AG04449 (cell line): Measurements from ENCODE around the gene LITAF.

ENCODE experiments used
- CTCF ChIA-PET: fragments of 350-600 bp; formaldehyde crosslinking; extraction: SDS; loops from one replicate; lab custom pipeline; 2021; ENCODE audit warnings: antibody characterized with exemption; lab: Yijun Ruan, JAX
- POLR2A ChIA-PET: fragments of 400-600, 350-600 bp; formaldehyde crosslinking; extraction: SDS; loops from one replicate; lab custom pipeline; 2020; ENCODE audit warnings: antibody characterized with exemption, inconsistent platforms; lab: Yijun Ruan, JAX
- DNase-seq: peaks from one replicate; pipeline ENCODE4 v3.0.0-alpha.2; 2010; ENCODE audit warnings: low read depth, low spot score
- H3K4me3 ChIP-seq: 2 replicates; pipeline ENCODE4 v1.5.1; 2011; ENCODE audit warnings: low read depth, mild to moderate bottlenecking, control low read depth, low read length
- TF ChIP-seq, protein P1 (sequence below): IDR thresholded peaks from one replicate; pipeline ENCODE4 v1.5.1; 2011; ENCODE audit warnings: mild to moderate bottlenecking, moderate library complexity, low read length, control low read depth, inconsistent platforms; ENCODE audit not compliant: insufficient read depth; ENCODE audit errors: missing control alignments

The LITAF gene

DNA sequence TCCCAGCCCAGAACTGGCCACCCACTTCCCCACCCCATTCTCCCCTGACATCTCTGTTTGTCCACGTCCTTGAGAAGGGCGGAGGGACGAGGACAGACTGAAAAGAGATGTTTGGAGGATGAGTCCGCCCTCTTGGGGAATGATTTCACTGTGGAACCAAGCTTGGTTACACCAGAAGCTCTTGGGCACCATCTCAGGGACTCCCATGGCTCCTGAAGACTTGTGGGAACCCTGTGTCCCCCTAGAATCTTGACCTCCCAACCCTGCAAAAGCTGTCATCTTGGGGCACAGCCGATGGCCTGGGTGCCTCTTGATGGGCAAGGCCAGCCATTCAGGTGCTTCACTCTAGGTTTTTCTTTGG is 25.9 kb upstream of the LITAF start:
- TF ChIP-seq, protein P1, sequence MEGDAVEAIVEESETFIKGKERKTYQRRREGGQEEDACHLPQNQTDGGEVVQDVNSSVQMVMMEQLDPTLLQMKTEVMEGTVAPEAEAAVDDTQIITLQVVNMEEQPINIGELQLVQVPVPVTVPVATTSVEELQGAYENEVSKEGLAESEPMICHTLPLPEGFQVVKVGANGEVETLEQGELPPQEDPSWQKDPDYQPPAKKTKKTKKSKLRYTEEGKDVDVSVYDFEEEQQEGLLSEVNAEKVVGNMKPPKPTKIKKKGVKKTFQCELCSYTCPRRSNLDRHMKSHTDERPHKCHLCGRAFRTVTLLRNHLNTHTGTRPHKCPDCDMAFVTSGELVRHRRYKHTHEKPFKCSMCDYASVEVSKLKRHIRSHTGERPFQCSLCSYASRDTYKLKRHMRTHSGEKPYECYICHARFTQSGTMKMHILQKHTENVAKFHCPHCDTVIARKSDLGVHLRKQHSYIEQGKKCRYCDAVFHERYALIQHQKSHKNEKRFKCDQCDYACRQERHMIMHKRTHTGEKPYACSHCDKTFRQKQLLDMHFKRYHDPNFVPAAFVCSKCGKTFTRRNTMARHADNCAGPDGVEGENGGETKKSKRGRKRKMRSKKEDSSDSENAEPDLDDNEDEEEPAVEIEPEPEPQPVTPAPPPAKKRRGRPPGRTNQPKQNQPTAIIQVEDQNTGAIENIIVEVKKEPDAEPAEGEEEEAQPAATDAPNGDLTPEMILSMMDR = no peak
- DNase-seq = no peak
- ChIA-PET POLR2A (no interaction called here), CTCF (no interaction called here)
- H3K4me3 ChIP-seq = no peak overlapping the region

DNA sequence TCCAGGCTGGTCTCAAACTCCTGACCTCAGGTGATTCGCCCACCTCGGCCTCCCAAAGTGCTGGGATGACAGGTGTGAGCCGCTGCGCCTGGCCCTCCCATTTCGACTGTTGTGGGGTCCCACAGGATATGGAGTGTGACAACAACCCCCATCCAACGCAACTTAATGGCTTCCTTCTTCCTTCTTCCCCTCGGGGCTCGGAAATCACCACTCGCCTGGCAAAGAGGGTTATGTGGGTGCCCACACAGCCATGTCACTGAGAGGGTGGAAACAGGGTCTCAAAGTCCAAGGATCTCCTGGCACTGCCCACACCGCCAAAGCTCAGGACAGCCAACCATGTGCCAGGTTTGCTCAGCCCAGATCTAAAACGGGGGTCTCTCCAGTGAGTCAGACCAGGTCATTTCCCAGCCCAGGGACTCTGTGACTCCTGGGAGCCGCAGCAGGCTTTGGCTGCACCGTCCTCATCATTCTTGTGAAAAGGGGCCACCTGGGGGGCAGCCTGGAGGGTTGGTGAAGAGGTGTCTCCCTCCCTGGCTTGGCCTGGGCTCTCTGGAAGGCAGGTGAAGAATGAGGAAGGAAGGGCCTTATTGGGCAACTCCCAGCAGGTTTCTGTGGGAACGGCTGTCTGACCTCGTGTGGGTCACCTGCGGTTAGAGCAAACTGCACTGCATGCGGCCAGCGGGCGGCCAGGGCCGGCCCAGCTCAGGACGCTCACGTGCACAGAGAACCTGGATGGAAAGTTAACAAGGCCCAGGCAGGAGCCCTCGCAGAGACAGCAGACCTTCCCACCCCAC is 25.3 kb upstream of the LITAF start:
- DNase-seq = no peak
- ChIA-PET CTCF (interaction anchor here (1.0 kb wide), 1 partner anchor 31 kb away, joined by 3 read pairs; no protein-coding TSS in a partner anchor), POLR2A (no interaction called here)
- no peak overlapping the region for H3K4me3 ChIP-seq
- TF ChIP-seq, protein P1 = no peak

- POLR2A ChIA-PET = no interaction called here
- CTCF ChIA-PET = no interaction called here
Observed at GRCh38 chr16:11610580-11610979, 23.9 kb upstream of the LITAF start.

DNA sequence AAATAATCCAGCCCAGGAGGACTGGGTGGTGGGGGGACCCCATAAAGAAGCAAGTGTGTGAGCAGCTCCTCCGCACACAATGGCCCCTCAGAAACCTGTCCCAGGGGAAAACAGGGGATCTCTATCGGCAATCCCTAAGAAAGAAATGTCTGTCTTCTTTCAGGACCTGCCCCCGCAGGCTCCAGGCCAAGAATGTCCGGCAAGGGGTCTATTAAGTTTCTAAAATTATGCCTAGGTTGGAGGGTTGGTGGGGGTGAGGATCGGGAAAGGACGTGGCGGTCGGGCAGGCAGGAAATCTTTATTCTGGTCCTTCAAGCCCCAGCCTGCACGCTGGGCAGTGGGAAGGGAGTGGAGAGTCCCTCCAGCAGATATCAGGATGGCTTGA is 23.4 kb upstream of the LITAF start:
- no peak for DNase-seq
- CTCF ChIA-PET = no interaction called here
- POLR2A ChIA-PET = no interaction called here
- H3K4me3 ChIP-seq = no peak overlapping the region
- TF ChIP-seq, protein P1 = no peak

More at GRCh38 chr16:11610580-11610979, 23.9 kb upstream of the LITAF start:
- DNase-seq = no peak
- H3K4me3 ChIP-seq = no peak overlapping the region
- TF ChIP-seq, protein P1 = no peak

- CTCF ChIA-PET = no interaction called here
- no peak for DNase-seq
- POLR2A ChIA-PET = no interaction called here
Observed at GRCh38 chr16:11609474-11610120, 22.9 kb upstream of the LITAF start.

GRCh38 chr16:11605891-11606290 is 19.2 kb upstream of the LITAF start:
- TF ChIP-seq, protein P1 = no peak
- ChIA-PET POLR2A (no interaction called here), CTCF (no interaction called here)
- DNase-seq = no peak
- no peak overlapping the region for H3K4me3 ChIP-seq

More at GRCh38 chr16:11609474-11610120, 22.9 kb upstream of the LITAF start:
- H3K4me3 ChIP-seq = no peak overlapping the region
- TF ChIP-seq, protein P1 = no peak
